ENCODE data around the gene TOX2.

Gene TOX2

DNA sequence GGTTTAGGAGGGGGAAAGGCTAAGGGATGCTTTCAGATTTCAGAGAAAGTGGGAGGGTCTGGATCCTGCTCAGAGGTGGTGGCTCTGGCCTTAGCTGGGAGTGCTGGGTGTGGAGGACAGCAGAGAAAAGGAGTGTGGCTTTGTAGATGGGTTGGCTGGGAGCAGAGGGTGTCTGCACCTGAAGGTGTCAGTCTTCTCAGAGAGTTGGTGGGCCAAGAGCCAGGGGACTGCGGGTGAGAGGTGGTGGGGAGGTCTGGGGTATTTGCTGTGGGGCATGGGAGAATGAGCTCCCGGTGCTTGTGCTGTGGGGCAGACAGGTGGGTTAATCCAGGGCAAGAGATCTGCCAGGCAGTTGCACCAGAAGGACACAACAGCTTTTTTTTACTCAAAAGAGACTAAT, 67.4 kb downstream of the TOX2 start:
- DNase-seq: no peak

DNA sequence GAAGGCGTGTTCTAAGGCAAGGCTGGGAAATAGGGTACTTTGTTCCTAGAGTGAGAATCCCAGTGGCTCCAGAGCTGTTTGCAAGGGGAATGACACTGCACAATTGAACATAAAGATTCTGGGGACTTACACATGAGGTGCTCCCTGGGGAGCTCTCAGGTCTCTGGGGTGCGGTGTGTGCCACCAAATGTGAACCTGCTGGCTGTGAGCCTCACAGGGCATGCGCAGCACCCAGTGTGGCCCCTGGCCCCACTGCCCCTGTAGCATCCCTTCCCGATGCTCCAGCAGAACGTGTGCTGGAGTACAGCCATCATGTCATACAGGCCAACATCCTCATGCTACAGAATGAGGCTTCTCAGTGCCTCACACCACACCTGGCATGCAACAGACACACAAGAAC, 68.2 kb downstream of the TOX2 start:
- no peak for DNase-seq

GRCh38 chr20:43983359-43983758, 68.7 kb downstream of the TOX2 start:
- DNase-seq: no peak

GRCh38 chr20:43983904-43984361, 69.3 kb downstream of the TOX2 start:
- no peak for DNase-seq

- no peak for DNase-seq
Observed at GRCh38 chr20:43984587-43984986, 69.9 kb downstream of the TOX2 start.

DNA sequence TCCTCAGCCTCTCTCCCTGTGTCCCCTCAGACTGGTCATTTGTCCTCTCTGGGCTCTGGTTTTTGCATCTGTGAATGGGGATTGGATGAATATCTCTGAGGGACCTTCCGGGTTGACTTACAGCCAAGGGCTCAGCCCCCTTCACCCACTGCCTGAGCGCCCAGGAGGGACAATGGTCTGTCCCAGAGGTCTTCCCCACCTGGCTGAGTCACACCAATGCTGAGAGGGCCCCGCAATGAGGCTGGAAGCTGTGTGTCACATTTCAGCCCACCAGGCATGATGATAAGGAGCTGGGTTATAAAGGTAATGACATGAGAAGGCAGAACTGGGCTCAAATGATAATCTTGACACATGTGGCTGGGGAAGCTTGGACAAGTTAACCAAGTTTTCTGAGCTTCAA, 70.5 kb downstream of the TOX2 start:
- DNase-seq: no peak

DNA sequence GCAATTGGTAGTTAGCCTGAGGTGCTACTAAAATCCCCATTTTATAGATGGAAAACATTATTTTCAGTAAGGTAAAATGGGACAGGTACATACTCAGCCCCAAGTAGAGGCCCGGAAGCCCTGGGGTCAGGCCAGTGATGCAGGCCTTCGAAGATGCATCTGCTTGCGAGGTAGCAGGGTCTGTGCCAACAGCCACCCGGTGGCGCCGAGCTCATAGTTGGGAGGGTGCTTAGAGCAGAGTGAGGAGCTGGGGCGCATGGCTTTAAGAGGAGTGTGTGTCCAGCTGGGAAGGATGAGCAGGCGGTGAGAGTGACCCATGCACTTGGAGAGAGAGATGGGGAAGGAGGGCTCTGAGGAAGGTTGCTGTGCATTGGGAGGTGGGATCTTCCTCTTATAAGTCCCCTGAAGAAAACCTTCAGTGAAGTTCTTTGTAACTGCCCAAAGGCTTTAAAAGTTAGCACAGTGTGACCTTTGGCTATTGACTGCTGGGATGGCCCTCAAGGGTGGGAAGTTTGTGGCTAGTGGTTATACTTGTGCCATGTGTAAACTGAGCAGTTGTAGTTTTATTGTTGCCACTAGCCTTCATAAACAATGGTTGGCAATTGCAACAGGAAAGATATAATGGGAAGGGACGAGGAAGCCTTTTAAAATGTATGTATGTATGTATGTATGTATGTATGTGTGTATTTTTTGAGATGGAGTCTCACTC, 71.1 kb downstream of the TOX2 start:
- DNase-seq: no peak

- no peak for DNase-seq
Observed at GRCh38 chr20:43987018-43987417, 72.4 kb downstream of the TOX2 start.

GRCh38 chr20:43987531-43987930, 72.9 kb downstream of the TOX2 start:
- DNase-seq: no peak

DNA sequence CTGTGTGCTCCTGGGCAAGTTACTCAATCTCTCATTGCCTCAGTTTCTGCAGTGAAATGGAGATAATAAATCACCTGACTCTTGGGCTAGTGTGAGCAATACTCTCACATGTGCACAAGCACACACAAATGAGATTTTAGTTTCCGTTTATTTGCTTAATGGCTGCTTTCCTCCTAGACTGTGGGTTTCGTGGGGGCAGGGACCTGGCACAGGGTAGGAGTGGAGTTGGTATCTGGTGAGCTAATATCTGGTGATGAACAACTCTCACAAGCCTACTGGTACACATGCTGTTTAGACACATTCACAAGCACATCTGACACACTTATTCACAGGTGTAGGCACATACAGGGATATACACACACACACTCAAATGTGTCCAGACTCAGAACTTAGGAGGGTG, 73.8 kb downstream of the TOX2 start:
- DNase-seq: no peak

DNA sequence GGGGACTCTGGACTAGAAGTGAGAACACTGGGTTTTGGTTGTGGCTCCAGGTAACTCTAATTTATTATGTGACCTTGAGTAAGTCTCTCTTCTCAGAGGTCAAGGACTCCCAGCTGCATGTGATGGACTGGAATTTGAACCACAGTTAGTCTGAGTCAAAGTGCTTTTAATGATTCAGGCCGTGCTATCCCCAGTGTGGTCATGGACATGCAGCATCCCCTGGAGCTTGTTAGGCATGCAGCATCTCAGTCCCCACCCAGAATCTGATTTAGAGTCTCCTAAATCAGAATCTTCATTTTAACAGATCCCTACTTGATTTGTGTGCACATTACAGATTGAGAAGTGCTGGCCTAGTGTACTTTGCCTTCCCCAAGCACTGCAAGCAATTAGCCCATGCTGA, 74.2 kb downstream of the TOX2 start:
- no peak for DNase-seq

- DNase-seq: no peak
Observed at GRCh38 chr20:43991261-43991660, 76.6 kb downstream of the TOX2 start.

DNA sequence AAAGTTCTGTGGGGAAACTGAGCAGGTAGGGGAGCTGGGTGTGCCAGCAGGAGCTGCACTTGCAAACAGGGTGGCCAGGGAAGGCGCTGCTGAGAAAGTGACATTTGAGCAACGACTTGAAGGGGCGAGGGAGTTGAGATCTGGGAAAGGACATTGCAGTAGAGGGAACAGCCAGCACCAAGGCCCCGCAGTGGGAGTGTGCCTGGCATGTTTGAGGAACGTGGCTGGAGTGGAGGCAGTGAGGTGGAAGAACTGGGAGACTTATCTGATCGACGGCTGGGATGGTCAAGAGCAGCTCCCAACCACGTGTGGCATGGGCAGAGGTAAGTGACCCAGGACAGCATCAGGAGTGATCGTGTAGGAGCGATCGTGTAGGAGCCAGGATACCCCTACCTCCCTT, 77.3 kb downstream of the TOX2 start:
- no peak for DNase-seq

GRCh38 chr20:43992885-43993284, 78.2 kb downstream of the TOX2 start:
- no peak for DNase-seq

- DNase-seq: no peak
Observed at GRCh38 chr20:43993560-43993959, 78.9 kb downstream of the TOX2 start.

DNA sequence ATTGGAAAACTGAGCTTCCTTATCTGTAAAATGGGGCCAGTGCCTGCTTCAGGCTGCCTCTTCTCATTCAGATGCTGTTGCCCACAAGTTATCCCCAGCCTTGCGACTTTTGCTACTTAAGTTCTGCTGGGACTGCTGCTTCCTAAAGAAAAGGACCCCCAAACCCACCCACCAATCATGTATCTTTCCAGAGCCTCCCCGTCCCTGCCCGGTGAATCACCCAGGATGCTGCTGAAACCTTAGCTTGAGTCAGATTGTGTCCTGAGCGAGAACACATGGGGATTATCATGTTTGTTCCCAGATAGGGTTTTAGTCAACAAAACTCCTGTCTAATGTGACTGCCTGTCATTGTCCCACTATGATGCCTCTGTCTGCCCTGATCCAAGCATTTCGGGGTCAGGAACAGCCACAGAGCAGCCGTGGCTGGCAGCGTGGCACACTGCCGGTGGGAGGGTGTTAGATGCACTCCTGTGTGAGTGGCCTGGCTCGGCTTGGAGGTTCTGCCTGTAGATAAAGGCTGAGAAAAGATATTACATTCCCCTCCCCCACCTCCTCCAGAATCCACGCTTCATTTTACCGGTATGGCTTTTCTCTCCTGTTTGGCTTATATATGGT, 79.9 kb downstream of the TOX2 start:
- DNase-seq: no peak

DNA sequence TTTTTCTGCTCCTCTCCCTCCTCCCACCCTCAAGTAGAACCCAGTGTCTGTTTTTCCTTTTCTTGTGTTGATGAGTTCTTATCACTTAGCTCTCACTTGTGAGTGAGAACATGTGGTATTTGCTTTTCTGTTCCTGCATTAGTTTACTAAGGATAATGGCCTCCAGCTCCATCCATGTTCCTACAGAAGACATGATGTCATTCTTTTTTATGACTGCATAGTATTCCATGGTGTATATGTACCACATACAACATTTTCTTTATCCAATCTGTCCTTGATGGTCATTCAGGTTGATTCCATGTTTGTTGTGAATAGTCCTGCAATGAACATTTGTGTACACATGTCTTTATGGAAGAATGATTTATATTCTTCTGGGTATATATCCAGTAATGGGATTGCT, 81.0 kb downstream of the TOX2 start:
- DNase-seq: no peak

- no peak for DNase-seq
Observed at GRCh38 chr20:43996240-43996930, 81.7 kb downstream of the TOX2 start.

DNA sequence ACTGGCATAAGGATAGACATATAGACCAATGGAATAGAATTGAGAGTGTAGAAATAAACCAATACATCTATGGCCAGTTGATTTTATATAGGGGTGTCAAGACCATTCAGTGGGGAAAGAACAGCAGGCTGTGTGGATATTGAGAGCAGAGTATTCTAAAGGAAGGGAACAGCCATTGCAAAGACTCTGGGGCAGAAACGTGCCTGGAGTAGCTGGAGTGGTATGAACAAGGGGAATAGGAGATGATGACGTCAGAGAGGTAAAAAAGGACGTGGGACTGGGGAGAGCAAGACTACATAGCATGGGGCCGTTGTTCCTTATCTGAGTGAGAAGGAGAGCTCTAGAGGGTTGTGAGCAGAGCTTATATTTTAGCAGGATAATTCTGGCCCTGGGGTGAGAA, 85.2 kb downstream of the TOX2 start:
- DNase-seq: no peak

DNA sequence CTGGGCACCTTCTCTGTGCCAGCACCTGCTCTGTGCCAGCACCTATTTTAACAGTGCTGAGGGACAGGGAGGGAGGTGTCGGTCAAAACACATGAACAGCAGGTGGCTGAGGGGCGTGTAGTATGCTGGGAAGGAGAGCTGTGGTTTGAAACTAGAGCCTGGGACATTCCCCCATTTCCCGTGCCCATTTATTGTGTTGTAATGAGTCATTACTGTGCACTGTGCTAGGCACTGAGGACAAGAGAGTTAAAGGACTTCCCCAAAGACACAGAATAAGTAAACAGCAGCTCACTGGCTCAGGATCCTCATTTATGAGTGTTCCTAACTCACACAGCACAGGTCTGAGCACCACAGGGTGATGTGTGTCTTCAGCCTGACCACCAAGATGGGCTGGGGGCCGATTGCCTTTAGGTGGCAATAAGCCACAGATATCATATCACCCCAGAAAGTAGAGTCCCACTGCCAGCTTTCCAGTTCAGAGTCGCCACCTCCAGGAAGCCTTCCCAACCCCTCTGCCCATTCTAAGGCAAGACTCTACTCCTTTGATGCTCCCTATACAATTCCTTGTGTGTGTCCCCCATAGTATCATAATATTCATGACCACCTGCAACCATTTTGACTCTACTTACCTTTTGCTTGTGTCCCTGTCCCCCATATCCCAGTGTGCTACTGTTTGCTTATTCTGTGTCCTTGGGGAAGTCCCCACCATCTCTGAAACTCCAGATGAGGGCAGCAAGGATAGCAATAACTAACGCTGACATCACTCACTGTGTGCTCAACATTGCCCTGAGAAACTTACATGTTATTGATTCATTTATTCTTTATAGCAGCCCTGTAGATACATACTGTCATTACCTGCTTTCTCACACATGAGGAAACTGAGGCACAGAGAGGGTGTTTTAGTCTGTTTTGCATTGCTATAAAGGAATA, 87.3 kb downstream of the TOX2 start:
- no peak for DNase-seq

GRCh38 chr20:44002861-44003260, 88.2 kb downstream of the TOX2 start:
- no peak for DNase-seq

GRCh38 chr20:44003609-44004008, 89.0 kb downstream of the TOX2 start:
- DNase-seq: no peak

DNA sequence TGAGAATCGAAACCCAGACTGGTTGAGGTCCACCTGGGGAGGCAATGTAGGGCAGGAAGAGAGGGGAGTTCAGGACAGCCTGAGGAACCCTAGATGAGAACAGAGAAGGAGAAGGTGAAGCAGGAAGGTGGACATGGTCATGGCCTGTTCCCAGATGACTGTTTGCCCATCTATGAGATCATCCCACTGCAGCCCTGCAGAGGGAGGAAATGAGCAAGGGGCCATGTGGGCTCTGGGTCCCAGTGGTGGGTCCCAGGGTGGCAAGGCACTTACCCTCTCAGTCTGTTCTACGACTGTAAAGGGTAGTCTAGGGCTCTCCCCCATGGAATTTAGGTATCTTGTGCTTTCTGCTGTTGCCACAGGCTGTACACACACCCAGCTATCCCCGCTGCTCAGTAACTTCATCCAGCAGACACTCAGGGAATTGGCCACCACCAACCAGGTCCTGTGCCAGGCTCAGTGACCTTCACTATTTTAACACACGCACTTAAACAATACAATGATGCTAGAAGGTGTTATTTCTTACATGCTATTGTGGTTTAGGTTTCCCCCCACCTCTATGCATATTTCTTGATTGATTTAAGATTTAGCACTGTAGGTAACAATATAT, 89.8 kb downstream of the TOX2 start:
- no peak for DNase-seq
